Osteoblast (primary cell): ENCODE data around the gene SLC39A11. TPM values are rescaled to one million over a fixed set of nuclear protein-coding genes. Genes with fewer than 3 reads are reported as not detected.

Experiments
- DNase-seq: peaks from one replicate; pipeline ENCODE4 v3.0.0; 2011; ENCODE audit warnings: low spot score, mixed read lengths; ENCODE audit not compliant: insufficient read length; ENCODE audit errors: missing footprints
- H2AFZ ChIP-seq: 2 replicates; pipeline ENCODE4 v1.6.0; 2011; ENCODE audit warnings: mild to moderate bottlenecking, low read length
- H3K27ac ChIP-seq: 2 replicates; pipeline ENCODE4 v1.5.1; 2011; ENCODE audit warnings: mild to moderate bottlenecking, low read depth, low read length, moderate library complexity
- H3K27me3 ChIP-seq: 2 replicates; pipeline ENCODE4 v1.6.0; 2012; ENCODE audit warnings: mild to moderate bottlenecking, control low read depth, inconsistent platforms, low read length, moderate library complexity; ENCODE audit not compliant: insufficient read depth
- H3K36me3 ChIP-seq: 2 replicates; pipeline ENCODE4 v1.5.1; 2011; ENCODE audit warnings: mild to moderate bottlenecking, low read length, control low read depth, moderate library complexity; ENCODE audit not compliant: insufficient read depth
- H3K4me1 ChIP-seq: 2 replicates; pipeline ENCODE4 v1.5.1; 2011; ENCODE audit warnings: mild to moderate bottlenecking, low read length, control low read depth, moderate library complexity; ENCODE audit not compliant: insufficient read depth
- H3K4me2 ChIP-seq: 2 replicates; pipeline ENCODE4 v1.6.0; 2011; ENCODE audit warnings: mild to moderate bottlenecking, low read length; ENCODE audit not compliant: insufficient read depth
- H3K4me3 ChIP-seq: fragments of 200-600 bp; sonication (generic); 3 replicates; pipeline ENCODE4 v1.5.1; 2012; ENCODE audit warnings: mild to moderate bottlenecking, low read length, inconsistent platforms; ENCODE audit not compliant: insufficient read depth
- H3K79me2 ChIP-seq: 2 replicates; pipeline ENCODE4 v1.6.0; 2012; ENCODE audit warnings: mild to moderate bottlenecking, low read length, control low read depth, inconsistent platforms; ENCODE audit not compliant: insufficient read depth
- H3K9me3 ChIP-seq: 2 replicates; pipeline ENCODE4 v1.5.1; 2011; ENCODE audit warnings: low read depth, low read length, control low read depth
- H4K20me1 ChIP-seq: 2 replicates; pipeline ENCODE4 v1.6.0; 2012; ENCODE audit warnings: mild to moderate bottlenecking, low read length, control low read depth; ENCODE audit not compliant: insufficient read depth
- total RNA-seq: library from RNA; depleted of rRNA; stranded (reverse); fragments of >200 nt; gene quantifications from 2 replicates; pipeline ENCODE4 v1.2.3, GENCODE V29; 2012
- TF ChIP-seq, protein P1 (sequence below): IDR thresholded peaks from 2 replicates; pipeline ENCODE4 v1.5.1; 2011; ENCODE audit warnings: mild to moderate bottlenecking, low read depth, low read length, moderate library complexity; ENCODE audit errors: extremely low read depth

Gene SLC39A11
- total RNA-seq, 1 donor, result 27.1 TPM

GRCh38 chr17:72749119-72749572 lies 343.3 kb downstream of the SLC39A11 start:
- Histone ChIP-seq H3K9me3 (no peaks in the 10 kb centered on the region), H4K20me1 (no peaks in the 10 kb centered on the region), H3K4me2 (no peak overlapping the region), H3K4me3 (no peak overlapping the region), H2AFZ (no peak overlapping the region), H3K4me1 (no peaks in the 10 kb centered on the region), H3K27me3 (no peaks in the 10 kb centered on the region), H3K79me2 (no peaks in the 10 kb centered on the region), H3K27ac (no peak overlapping the region), H3K36me3 (no peaks in the 10 kb centered on the region)
- DNase-seq, result no peak
- TF ChIP-seq, protein P1, sequence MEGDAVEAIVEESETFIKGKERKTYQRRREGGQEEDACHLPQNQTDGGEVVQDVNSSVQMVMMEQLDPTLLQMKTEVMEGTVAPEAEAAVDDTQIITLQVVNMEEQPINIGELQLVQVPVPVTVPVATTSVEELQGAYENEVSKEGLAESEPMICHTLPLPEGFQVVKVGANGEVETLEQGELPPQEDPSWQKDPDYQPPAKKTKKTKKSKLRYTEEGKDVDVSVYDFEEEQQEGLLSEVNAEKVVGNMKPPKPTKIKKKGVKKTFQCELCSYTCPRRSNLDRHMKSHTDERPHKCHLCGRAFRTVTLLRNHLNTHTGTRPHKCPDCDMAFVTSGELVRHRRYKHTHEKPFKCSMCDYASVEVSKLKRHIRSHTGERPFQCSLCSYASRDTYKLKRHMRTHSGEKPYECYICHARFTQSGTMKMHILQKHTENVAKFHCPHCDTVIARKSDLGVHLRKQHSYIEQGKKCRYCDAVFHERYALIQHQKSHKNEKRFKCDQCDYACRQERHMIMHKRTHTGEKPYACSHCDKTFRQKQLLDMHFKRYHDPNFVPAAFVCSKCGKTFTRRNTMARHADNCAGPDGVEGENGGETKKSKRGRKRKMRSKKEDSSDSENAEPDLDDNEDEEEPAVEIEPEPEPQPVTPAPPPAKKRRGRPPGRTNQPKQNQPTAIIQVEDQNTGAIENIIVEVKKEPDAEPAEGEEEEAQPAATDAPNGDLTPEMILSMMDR, result no peak

DNA sequence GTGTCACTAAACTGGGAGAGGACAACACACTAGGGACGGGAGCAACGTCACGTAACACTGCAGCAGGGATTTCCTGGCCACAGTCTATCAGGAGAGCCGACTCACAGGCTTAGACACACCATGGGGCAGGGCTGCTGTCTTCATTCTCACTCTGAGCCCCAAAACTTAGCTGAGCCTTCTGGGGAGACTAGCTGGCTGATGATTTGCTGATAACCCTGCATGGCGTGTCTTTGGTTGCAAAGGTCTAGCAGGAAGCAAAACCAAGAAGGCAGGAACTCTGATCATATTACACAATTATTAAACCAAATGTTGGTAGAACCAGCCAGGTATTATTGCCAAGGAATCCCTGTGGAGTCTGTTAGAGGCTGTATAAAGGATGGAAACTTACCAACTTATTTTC lies 345.0 kb downstream of the SLC39A11 start:
- no peak for DNase-seq
- Histone ChIP-seq H2AFZ (no peak overlapping the region), H3K79me2 (no peaks in the 10 kb centered on the region), H3K27me3 (no peaks in the 10 kb centered on the region), H3K4me2 (no peak overlapping the region), H4K20me1 (no peaks in the 10 kb centered on the region), H3K9me3 (no peaks in the 10 kb centered on the region), H3K27ac (no peak overlapping the region), H3K36me3 (no peaks in the 10 kb centered on the region), H3K4me3 (no peak overlapping the region), H3K4me1 (no peaks in the 10 kb centered on the region)
- TF ChIP-seq, protein P1, result no peak

- TF ChIP-seq, protein P1, result no peak
- no peak for DNase-seq
- Histone ChIP-seq H3K27me3 (no peaks in the 10 kb centered on the region), H3K4me1 (no peaks in the 10 kb centered on the region), H4K20me1 (no peaks in the 10 kb centered on the region), H3K9me3 (no peaks in the 10 kb centered on the region), H3K4me2 (no peak overlapping the region), H3K27ac (no peak overlapping the region), H2AFZ (no peak overlapping the region), H3K4me3 (no peak overlapping the region), H3K79me2 (no peaks in the 10 kb centered on the region), H3K36me3 (no peaks in the 10 kb centered on the region)
These were observed 347.2 kb downstream of the SLC39A11 start for GRCh38 chr17:72745241-72745640.

GRCh38 chr17:72743037-72743467 lies 349.4 kb downstream of the SLC39A11 start:
- TF ChIP-seq, protein P1, result no peak
- Histone ChIP-seq H3K79me2 (no peaks in the 10 kb centered on the region), H3K4me3 (no peak overlapping the region), H3K4me1 (no peaks in the 10 kb centered on the region), H4K20me1 (no peaks in the 10 kb centered on the region), H3K27me3 (no peaks in the 10 kb centered on the region), H3K4me2 (no peak overlapping the region), H3K36me3 (no peaks in the 10 kb centered on the region), H3K27ac (no peak overlapping the region), H3K9me3 (no peaks in the 10 kb centered on the region), H2AFZ (no peak overlapping the region)
- DNase-seq, result no peak
